SW 1271 (cell line): ENCODE results near the gene CLEC19A.

Experiments
- DNase-seq, 2 experiments: peaks; one replicate each; lab custom pipeline; 2025; lab: John Stamatoyannopoulos, UW

CLEC19A gene

GRCh38 chr16:19285431-19285830 lies at the start of gene CLEC19A:
CLEC19A (plus strand) TSS chr16:19285731; CDS start chr16:19285852, 121 bp downstream.
- no peak for DNase-seq

GRCh38 chr16:19235886-19236285 lies 49.6 kb upstream of the CLEC19A start:
- DNase-seq, result no peak

- no peak for DNase-seq
Measured at GRCh38 chr16:19236561-19237209, 48.8 kb upstream of the CLEC19A start.

GRCh38 chr16:19238406-19238805 lies 47.1 kb upstream of the CLEC19A start:
- DNase-seq, result no peak

- DNase-seq, result no peak
Measured at GRCh38 chr16:19239511-19240155, 45.9 kb upstream of the CLEC19A start.

GRCh38 chr16:19240494-19240893 lies 45.0 kb upstream of the CLEC19A start:
- no peak for DNase-seq

GRCh38 chr16:19241512-19241911 lies 44.0 kb upstream of the CLEC19A start:
- no peak for DNase-seq

- no peak for DNase-seq
Measured at GRCh38 chr16:19242186-19242585, 43.3 kb upstream of the CLEC19A start.

- no peak for DNase-seq
Measured at GRCh38 chr16:19242987-19243575, 42.5 kb upstream of the CLEC19A start.

- no peak for DNase-seq
Measured at GRCh38 chr16:19245326-19245925, 40.1 kb upstream of the CLEC19A start.

- DNase-seq, result no peak
Measured at GRCh38 chr16:19252904-19253303, 32.6 kb upstream of the CLEC19A start.

- DNase-seq, result no peak
Measured at GRCh38 chr16:19254611-19255010, 30.9 kb upstream of the CLEC19A start.

GRCh38 chr16:19264123-19264673 lies 21.3 kb upstream of the CLEC19A start:
- DNase-seq, result no peak

- DNase-seq, result no peak
Measured at GRCh38 chr16:19265380-19265930, 20.1 kb upstream of the CLEC19A start.

GRCh38 chr16:19266774-19267173 lies 18.8 kb upstream of the CLEC19A start:
- DNase-seq, result no peak

- DNase-seq, result no peak
Measured at GRCh38 chr16:19269098-19269497, 16.4 kb upstream of the CLEC19A start.

- no peak for DNase-seq
Measured at GRCh38 chr16:19274165-19274797, 11.2 kb upstream of the CLEC19A start.

- no peak for DNase-seq
Measured at GRCh38 chr16:19278403-19278802, 7.1 kb upstream of the CLEC19A start.

- DNase-seq, result no peak
Measured at GRCh38 chr16:19281246-19281645, 4.3 kb upstream of the CLEC19A start.

- DNase-seq, result no peak
Measured at GRCh38 chr16:19282101-19282500, 3.4 kb upstream of the CLEC19A start.

GRCh38 chr16:19283637-19284036 lies 1.9 kb upstream of the CLEC19A start:
- DNase-seq, result no peak

GRCh38 chr16:19284207-19284606 lies 1.3 kb upstream of the CLEC19A start:
- DNase-seq, result peak in 1 of 2 experiments; percentile 57
